Caco-2 (cell line): ENCODE measurements around the gene KRTAP19-8. TPM values are rescaled to one million over a fixed set of nuclear protein-coding genes. Genes with fewer than 3 reads are reported as not detected.

Source experiments
- BruUV-seq: library from RNA; stranded (reverse); fragments of 400-500 nt; replicated peaks from 2 replicates; lab custom pipeline; 2021; lab: Mats Ljungman, UMichigan
- CTCF ChIA-PET: fragments of 300-600 bp; sonication (Branson Sonifier 250); formaldehyde crosslinking; loops from one replicate; lab custom pipeline; 2022; ENCODE audit warnings: antibody characterized with exemption; lab: Charles Lee
- POLR2A ChIA-PET: fragments of 300-600 bp; sonication (Branson Sonifier 250); formaldehyde crosslinking; loops from one replicate; lab custom pipeline; 2022; ENCODE audit warnings: antibody characterized with exemption; lab: Charles Lee
- DNase-seq, 2 experiments: peaks; one replicate each; pipeline versions ENCODE4 v3.0.0 to v3.0.0-alpha.2; 2020 to 2022
- H3K27me3 ChIP-seq: replicated peaks from 2 replicates; pipeline ENCODE4 v1.6.0; 2011; ENCODE audit warnings: low read length; ENCODE audit not compliant: control insufficient read depth, insufficient read depth
- H3K36me3 ChIP-seq: 2 replicates; pipeline ENCODE4 v1.5.1; 2011; ENCODE audit warnings: low read length; ENCODE audit not compliant: control insufficient read depth, insufficient read depth
- H3K4me1 ChIP-seq: fragments of 250-450 bp; sonication (Bioruptor Pico); 2 replicates; pipeline ENCODE4 v1.5.1; 2020; ENCODE audit warnings: mild to moderate bottlenecking
- H3K4me3 ChIP-seq: 2 replicates; pipeline ENCODE4 v1.5.1; 2011; ENCODE audit warnings: low read depth, mild to moderate bottlenecking, control low read depth, low read length
- H3K9me3 ChIP-seq: fragments of 250-450 bp; sonication (Bioruptor Pico); 2 replicates; pipeline ENCODE4 v1.5.1; 2020; ENCODE audit warnings: mild to moderate bottlenecking, moderate library complexity
- H3K27ac Mint-ChIP-seq: one replicate; pipeline ENCODE4 v1.8.0; 2022; ENCODE audit warnings: mixed read lengths; ENCODE audit not compliant: unreplicated experiment
- H3K27me3 Mint-ChIP-seq: one replicate; pipeline ENCODE4 v1.8.0; 2022; ENCODE audit warnings: mixed read lengths; ENCODE audit not compliant: insufficient read depth, unreplicated experiment
- H3K36me3 Mint-ChIP-seq: one replicate; pipeline ENCODE4 v1.8.0; 2022; ENCODE audit warnings: mild to moderate bottlenecking, mixed read lengths; ENCODE audit not compliant: insufficient read depth, unreplicated experiment
- H3K4me1 Mint-ChIP-seq: one replicate; pipeline ENCODE4 v1.8.0; 2022; ENCODE audit warnings: low read depth, mixed read lengths; ENCODE audit not compliant: unreplicated experiment
- H3K4me3 Mint-ChIP-seq: one replicate; pipeline ENCODE4 v1.8.0; 2022; ENCODE audit warnings: mild to moderate bottlenecking, moderate library complexity, mixed read lengths; ENCODE audit not compliant: unreplicated experiment
- H3K9me3 Mint-ChIP-seq: one replicate; pipeline ENCODE4 v1.8.0; 2022; ENCODE audit warnings: mixed read lengths; ENCODE audit not compliant: unreplicated experiment
- intact Hi-C: fragments of 100-400 bp; cut with micrococcal nuclease; formaldehyde crosslinking; loops from one replicate; pipeline ENCODE4 v1.10.0; 2022; ENCODE audit not compliant: unreplicated experiment
- total RNA-seq: library from RNA; stranded (reverse); gene quantifications from 2 replicates; pipeline ENCODE4 v1.2.3, GENCODE V29; 2022
- TF ChIP-seq, protein P1 (sequence below), 2 experiments: fragments of 200-600 bp in 1 of 2; IDR thresholded peaks; 1 replicate in 1 of 2; 2 replicates in 1 of 2; pipeline versions ENCODE4 v1.5.1 to v1.8.0; 2011 to 2022; ENCODE audit warnings: antibody characterized with exemption in 1 of 2, control low read depth in 1 of 2, inconsistent platforms in 1 of 2, low read depth in 1 of 2, low read length in 1 of 2, mild to moderate bottlenecking in 1 of 2, moderate library complexity in 1 of 2; ENCODE audit not compliant: insufficient read depth in 1 of 2, severe bottlenecking in 1 of 2, unreplicated experiment in 1 of 2

The KRTAP19-8 gene
- total RNA-seq, 1 experiment from 2014 or later = not detected

DNA sequence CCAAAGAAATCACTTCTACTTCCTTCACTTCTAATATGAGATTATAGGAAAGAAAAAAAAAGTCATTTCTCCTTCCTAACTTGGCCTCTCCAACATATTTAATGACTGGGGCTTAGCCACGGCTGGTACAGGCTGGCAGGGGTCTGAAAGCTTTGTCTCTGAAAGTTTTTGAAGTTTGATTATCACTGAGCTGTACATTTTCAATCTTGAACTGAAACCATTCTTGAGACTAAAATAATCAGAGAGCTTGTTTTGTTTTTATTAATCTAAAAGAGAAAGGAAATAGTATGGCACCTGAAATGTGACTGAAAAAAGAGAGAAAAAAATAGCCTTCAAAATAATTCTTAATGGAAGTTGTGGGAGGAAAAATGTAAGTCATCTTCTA lies 3.8 kb upstream of the KRTAP19-8 start:
- Mint-ChIP-seq H3K27me3 (peaks cover 11% of the 10 kb centered on the region), H3K9me3 (no peaks in the 10 kb centered on the region), H3K36me3 (no peaks in the 10 kb centered on the region), H3K4me3 (no peak overlapping the region), H3K4me1 (no peaks in the 10 kb centered on the region), H3K27ac (no peak overlapping the region)
- Histone ChIP-seq H3K36me3 (no peaks in the 10 kb centered on the region), H3K4me1 (no peaks in the 10 kb centered on the region), H3K27me3 (no peaks in the 10 kb centered on the region), H3K4me3 (no peak overlapping the region), H3K9me3 (no peaks in the 10 kb centered on the region)
- POLR2A ChIA-PET = no interaction called here
- intact Hi-C loops = no loop called here
- no peak for DNase-seq
- BruUV-seq = no TSS peak
- TF ChIP-seq, protein P1, sequence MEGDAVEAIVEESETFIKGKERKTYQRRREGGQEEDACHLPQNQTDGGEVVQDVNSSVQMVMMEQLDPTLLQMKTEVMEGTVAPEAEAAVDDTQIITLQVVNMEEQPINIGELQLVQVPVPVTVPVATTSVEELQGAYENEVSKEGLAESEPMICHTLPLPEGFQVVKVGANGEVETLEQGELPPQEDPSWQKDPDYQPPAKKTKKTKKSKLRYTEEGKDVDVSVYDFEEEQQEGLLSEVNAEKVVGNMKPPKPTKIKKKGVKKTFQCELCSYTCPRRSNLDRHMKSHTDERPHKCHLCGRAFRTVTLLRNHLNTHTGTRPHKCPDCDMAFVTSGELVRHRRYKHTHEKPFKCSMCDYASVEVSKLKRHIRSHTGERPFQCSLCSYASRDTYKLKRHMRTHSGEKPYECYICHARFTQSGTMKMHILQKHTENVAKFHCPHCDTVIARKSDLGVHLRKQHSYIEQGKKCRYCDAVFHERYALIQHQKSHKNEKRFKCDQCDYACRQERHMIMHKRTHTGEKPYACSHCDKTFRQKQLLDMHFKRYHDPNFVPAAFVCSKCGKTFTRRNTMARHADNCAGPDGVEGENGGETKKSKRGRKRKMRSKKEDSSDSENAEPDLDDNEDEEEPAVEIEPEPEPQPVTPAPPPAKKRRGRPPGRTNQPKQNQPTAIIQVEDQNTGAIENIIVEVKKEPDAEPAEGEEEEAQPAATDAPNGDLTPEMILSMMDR (IDR thresholded peaks at IDR 0.05; ENCODE audit: insufficient read depth in 1 of 2, low read depth in 1 of 2, low read length in 1 of 2, severe bottlenecking in 1 of 2, unreplicated experiment in 1 of 2) = no peak
- CTCF ChIA-PET = no interaction called here

DNA sequence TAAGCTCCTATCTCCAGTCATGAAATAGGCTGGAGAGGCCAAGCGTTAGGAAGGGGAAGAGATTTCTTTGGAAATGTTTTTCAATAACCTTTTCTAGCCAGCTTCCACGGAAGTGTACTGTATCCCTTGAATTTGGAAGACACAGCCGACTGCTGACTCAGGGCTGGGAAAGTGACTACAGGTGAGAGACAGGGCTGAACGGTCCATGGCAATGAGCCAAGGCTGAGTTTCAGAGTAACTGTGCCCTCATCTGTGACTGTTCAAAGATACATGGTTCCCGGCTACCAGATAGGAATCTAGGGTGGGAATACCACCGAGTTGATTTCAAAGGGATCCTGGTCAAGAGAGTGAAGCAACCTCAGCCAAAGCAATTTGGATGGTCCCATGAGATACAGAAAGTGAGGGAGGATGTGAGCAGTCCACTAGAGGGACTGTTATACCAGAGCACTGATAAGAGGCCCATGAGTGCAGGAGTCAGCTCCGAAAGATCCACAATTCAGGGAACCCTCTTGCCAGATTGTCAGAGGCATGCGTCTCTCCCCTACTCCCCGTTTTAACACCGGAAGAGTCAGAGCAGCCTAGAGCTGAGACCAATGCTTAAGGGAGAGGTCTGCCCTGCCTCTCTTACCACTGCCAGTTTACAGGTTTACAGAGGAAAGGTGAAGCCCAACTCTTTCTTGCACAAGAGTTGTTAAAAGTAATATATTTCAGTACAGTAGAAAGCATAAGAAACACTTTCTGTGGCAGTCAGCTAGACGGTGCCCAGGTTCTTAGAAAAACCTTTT lies 3.2 kb upstream of the KRTAP19-8 start:
- intact Hi-C loops = no loop called here
- H3K4me3 Mint-ChIP-seq = no peak overlapping the region
- Histone ChIP-seq H3K36me3 (no peaks in the 10 kb centered on the region), H3K4me1 (no peaks in the 10 kb centered on the region), H3K4me3 (no peak overlapping the region), H3K27me3 (no peaks in the 10 kb centered on the region), H3K9me3 (no peaks in the 10 kb centered on the region)
- H3K4me1 Mint-ChIP-seq = no peaks in the 10 kb centered on the region
- H3K9me3 Mint-ChIP-seq = no peaks in the 10 kb centered on the region
- BruUV-seq = no TSS peak
- H3K27me3 Mint-ChIP-seq = peaks cover 8% of the 10 kb centered on the region
- CTCF ChIA-PET = no interaction called here
- H3K27ac Mint-ChIP-seq = no peak overlapping the region
- H3K36me3 Mint-ChIP-seq = no peaks in the 10 kb centered on the region
- POLR2A ChIA-PET = no interaction called here
- no peak for DNase-seq
- TF ChIP-seq, protein P1 (IDR thresholded peaks at IDR 0.05; ENCODE audit: insufficient read depth in 1 of 2, low read depth in 1 of 2, low read length in 1 of 2, severe bottlenecking in 1 of 2, unreplicated experiment in 1 of 2) = no peak

DNA sequence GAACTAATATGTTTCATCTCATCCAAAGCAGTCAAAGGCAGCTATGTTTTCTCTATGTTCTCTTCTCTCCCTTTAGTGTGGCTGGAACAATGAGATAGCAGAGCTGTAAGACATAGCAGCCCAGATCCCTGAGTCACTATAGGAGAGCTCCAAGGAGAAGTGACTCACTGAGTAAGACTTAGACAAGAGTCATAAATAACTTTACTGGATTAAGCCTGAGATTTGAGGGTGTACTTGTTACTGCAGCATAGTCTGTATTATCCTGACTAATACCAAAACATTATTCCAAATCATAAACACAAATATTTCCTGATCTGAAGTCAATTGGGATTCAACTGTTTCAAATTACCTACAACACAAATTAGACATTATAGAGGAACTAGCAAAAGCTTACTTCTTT lies 3.9 kb downstream of the KRTAP19-8 start:
- ChIA-PET CTCF (no interaction called here), POLR2A (no interaction called here)
- no peak overlapping the region for H3K4me3 Mint-ChIP-seq
- TF ChIP-seq, protein P1 (IDR thresholded peaks at IDR 0.05; ENCODE audit: insufficient read depth in 1 of 2, low read depth in 1 of 2, low read length in 1 of 2, severe bottlenecking in 1 of 2, unreplicated experiment in 1 of 2) = no peak
- no TSS peak for BruUV-seq
- Histone ChIP-seq H3K4me1 (no peaks in the 10 kb centered on the region), H3K4me3 (no peak overlapping the region), H3K36me3 (no peaks in the 10 kb centered on the region), H3K27me3 (no peaks in the 10 kb centered on the region), H3K9me3 (no peaks in the 10 kb centered on the region)
- no peaks in the 10 kb centered on the region for H3K9me3 Mint-ChIP-seq
- intact Hi-C loops = no loop called here
- H3K4me1 Mint-ChIP-seq = no peaks in the 10 kb centered on the region
- DNase-seq = no peak
- H3K27ac Mint-ChIP-seq = no peak overlapping the region
- H3K36me3 Mint-ChIP-seq = no peaks in the 10 kb centered on the region
- peaks cover 7% of the 10 kb centered on the region for H3K27me3 Mint-ChIP-seq
